Measurements from ENCODE around the gene SH3RF3.

Gene SH3RF3

GRCh38 chr2:109141006-109141600 lies 12.1 kb downstream of the SH3RF3 start:
- no peak for DNase-seq

GRCh38 chr2:109141727-109142283 lies 12.8 kb downstream of the SH3RF3 start:
- DNase-seq = no peak

- no peak for DNase-seq
Observed at GRCh38 chr2:109142416-109143210, 13.6 kb downstream of the SH3RF3 start.

GRCh38 chr2:109143214-109144187 lies 14.5 kb downstream of the SH3RF3 start:
- DNase-seq = no peak

GRCh38 chr2:109144271-109144670 lies 15.3 kb downstream of the SH3RF3 start:
- no peak for DNase-seq

- no peak for DNase-seq
Observed at GRCh38 chr2:109144721-109145120, 15.7 kb downstream of the SH3RF3 start.

GRCh38 chr2:109145286-109145685 lies 16.3 kb downstream of the SH3RF3 start:
- no peak for DNase-seq

- DNase-seq = no peak
Observed at GRCh38 chr2:109147405-109147804, 18.4 kb downstream of the SH3RF3 start.

GRCh38 chr2:109148117-109148746 lies 19.2 kb downstream of the SH3RF3 start:
- no peak for DNase-seq

- no peak for DNase-seq
Observed at GRCh38 chr2:109148991-109149645, 20.1 kb downstream of the SH3RF3 start.

- no peak for DNase-seq
Observed at GRCh38 chr2:109150559-109150958, 21.6 kb downstream of the SH3RF3 start.

GRCh38 chr2:109151519-109151918 lies 22.5 kb downstream of the SH3RF3 start:
- no peak for DNase-seq

- no peak for DNase-seq
Observed at GRCh38 chr2:109153005-109153784, 24.2 kb downstream of the SH3RF3 start.

- DNase-seq = no peak
Observed at GRCh38 chr2:109153807-109154206, 24.8 kb downstream of the SH3RF3 start.

GRCh38 chr2:109154226-109154625 lies 25.2 kb downstream of the SH3RF3 start:
- DNase-seq = no peak

- DNase-seq = peak in 1 of 3 experiments; percentile 4
Observed at GRCh38 chr2:109155553-109156451, 26.8 kb downstream of the SH3RF3 start.

GRCh38 chr2:109157563-109158105 lies 28.6 kb downstream of the SH3RF3 start:
- no peak for DNase-seq

- no peak for DNase-seq
Observed at GRCh38 chr2:109158237-109158636, 29.2 kb downstream of the SH3RF3 start.

GRCh38 chr2:109159096-109159495 lies 30.1 kb downstream of the SH3RF3 start:
- DNase-seq = no peak

All from NCI-H1417 (cell line).